T-cell (primary cell): ENCODE measurements around the gene ABCA5. TPM values are rescaled to one million over a fixed set of nuclear protein-coding genes. Genes with fewer than 3 reads are reported as not detected.

ENCODE experiments used
- ATAC-seq, 4 experiments: fragments of 200-7000 bp in 3 of 4; fragments of 150-1000 bp in 1 of 4; cut with Tn5 transposase; replicated peaks in 1 of 4; 1 replicate in 3 of 4; 2 replicates in 1 of 4; pipeline ENCODE4 v1.10.0; 2021; ENCODE audit warnings: moderate library complexity in 3 of 4, mild to moderate bottlenecking in 2 of 4, moderate number of reproducible peaks in 1 of 4
- CTCF ChIA-PET, 2 donors: fragments of 300-600 bp; sonication (Branson Sonifier 250); formaldehyde crosslinking; loops; one replicate each; lab custom pipeline; 2022; ENCODE audit warnings: antibody characterized with exemption in 2 of 2; lab: Charles Lee
- POLR2A ChIA-PET, 2 donors: fragments of 300-600 bp; sonication (Branson Sonifier 250); formaldehyde crosslinking; loops; one replicate each; lab custom pipeline; 2022; ENCODE audit warnings: antibody characterized with exemption in 2 of 2; lab: Charles Lee
- DNase-seq, 35 experiments: peaks; one replicate each; pipeline versions ENCODE4 v3.0.0 to v3.0.0-alpha.2; 2013 to 2023
- H3K27ac ChIP-seq: one replicate; pipeline ENCODE4 v1.5.1; 2013; ENCODE audit warnings: low read length
- H3K27me3 ChIP-seq, 2 experiments: replicated peaks in 1 of 2; 1 replicate in 1 of 2; 2 replicates in 1 of 2; pipeline versions ENCODE4 v1.6.1 to v1.7.0; 2013; ENCODE audit warnings: low read length in 1 of 2, mixed read lengths in 1 of 2; ENCODE audit not compliant: control insufficient read depth in 2 of 2, insufficient read depth in 2 of 2; ENCODE audit errors: extremely low read depth in 1 of 2
- H3K36me3 ChIP-seq, 2 donors: 1 replicate in 1 of 2; 2 replicates in 1 of 2; pipeline versions ENCODE4 v1.6.1 to v1.7.0; 2013; ENCODE audit warnings: low read length in 1 of 2; ENCODE audit not compliant: control insufficient read depth in 2 of 2, insufficient read depth in 1 of 2; ENCODE audit errors: extremely low read depth in 1 of 2
- H3K4me1 ChIP-seq, 2 experiments: 1 replicate in 1 of 2; 2 replicates in 1 of 2; pipeline versions ENCODE4 v1.6.1 to v1.7.0; 2013; ENCODE audit warnings: low read length in 2 of 2, mixed read lengths in 1 of 2; ENCODE audit not compliant: insufficient read depth in 2 of 2, control insufficient read depth in 1 of 2; ENCODE audit errors: extremely low read depth in 1 of 2
- H3K4me3 ChIP-seq, 2 donors: 1 replicate in 1 of 2; 2 replicates in 1 of 2; pipeline versions ENCODE4 v1.5.1 to v1.7.0; 2013; ENCODE audit warnings: mild to moderate bottlenecking in 2 of 2, low read length in 1 of 2, moderate library complexity in 1 of 2; ENCODE audit not compliant: control insufficient read depth in 1 of 2; ENCODE audit errors: extremely low read depth in 1 of 2
- H3K9me3 ChIP-seq: 2 replicates; pipeline ENCODE4 v1.7.0; 2013
- H3K27ac Mint-ChIP-seq, 2 donors: one replicate each; pipeline ENCODE4 v1.8.0; 2020 to 2021; ENCODE audit warnings: mild to moderate bottlenecking in 2 of 2, mixed read lengths in 2 of 2
- H3K27me3 Mint-ChIP-seq, 2 donors: one replicate each; pipeline ENCODE4 v1.8.0; 2021 to 2022; ENCODE audit warnings: mixed read lengths in 2 of 2
- H3K36me3 Mint-ChIP-seq: one replicate; pipeline ENCODE4 v1.8.0; 2021; ENCODE audit warnings: mixed read lengths
- H3K4me1 Mint-ChIP-seq, 3 donors: one replicate each; pipeline ENCODE4 v1.8.0; 2020 to 2022; ENCODE audit warnings: mixed read lengths in 3 of 3, mild to moderate bottlenecking in 1 of 3
- H3K4me3 Mint-ChIP-seq, 3 donors: one replicate each; pipeline ENCODE4 v1.8.0; 2020 to 2022; ENCODE audit warnings: mild to moderate bottlenecking in 3 of 3, mixed read lengths in 3 of 3, moderate library complexity in 3 of 3
- H3K9me3 Mint-ChIP-seq, 3 donors: one replicate each; pipeline ENCODE4 v1.8.0; 2020 to 2022; ENCODE audit warnings: mixed read lengths in 3 of 3
- WGBS: methylation state at CpG from one replicate; pipeline ENCODE4 v1.1.5; 2013; ENCODE audit warnings: missing lambda C conversion rate; ENCODE audit not compliant: insufficient coverage; 5-methylcytosine and 5-hydroxymethylcytosine counted together
- total RNA-seq, 35 experiments: library from RNA in 6 of 35; stranded (reverse) in 6 of 35; fragments of 120-200 nt in 1 of 35; gene quantifications; one replicate each; pipeline versions ENCODE4 v1.2.1 to v1.2.4 and lab custom pipeline; 2013 to 2026

ABCA5 gene
- total RNA-seq, 5 donors from 2014 or later (not counting 1 experiment from before 2014, with no cell fraction given), result 31.9 to 45.2 (median 42.7) TPM

GRCh38 chr17:69320210-69320907, 6.6 kb downstream of the ABCA5 start:
- H3K36me3 Mint-ChIP-seq, result peaks cover 16% of the 10 kb centered on the region
- no peak for ATAC-seq
- H3K27ac ChIP-seq, result no peak overlapping the region
- H3K9me3 ChIP-seq, result no peaks in the 10 kb centered on the region
- H3K4me1 ChIP-seq, result no peaks in the 10 kb centered on the region
- no peak overlapping the region for H3K4me3 Mint-ChIP-seq
- CTCF ChIA-PET, result no interaction called here
- no peak overlapping the region for H3K27ac Mint-ChIP-seq
- H3K4me1 Mint-ChIP-seq, result peaks cover 15 to 43% (median 23%) of the 10 kb centered on the region in 3 donors
- H3K27me3 Mint-ChIP-seq, result no peaks in the 10 kb centered on the region
- POLR2A ChIA-PET, result interaction anchor here in 1 of 2 donors (0.7 kb wide), 1 partner anchor 71 kb away, joined by 4 read pairs; no protein-coding TSS in a partner anchor
- H3K36me3 ChIP-seq, result peaks cover 0 to 2% of the 10 kb centered on the region in 2 donors
- H3K4me3 ChIP-seq, result no peak overlapping the region
- no peak for DNase-seq
- no CpG with 5 or more reads among the region's 5 CpGs for WGBS
- no peaks in the 10 kb centered on the region for H3K27me3 ChIP-seq
- H3K9me3 Mint-ChIP-seq, result no peaks in the 10 kb centered on the region

- H3K27me3 Mint-ChIP-seq, result no peaks in the 10 kb centered on the region
- peaks cover 0 to 2% of the 10 kb centered on the region in 2 donors for H3K36me3 ChIP-seq
- H3K4me3 Mint-ChIP-seq, result no peak overlapping the region
- POLR2A ChIA-PET, result no interaction called here
- H3K4me1 Mint-ChIP-seq, result peaks cover 7 to 31% (median 12%) of the 10 kb centered on the region in 3 donors
- WGBS, result no CpG with 5 or more reads among the region's 1 CpG
- H3K27ac Mint-ChIP-seq, result no peak overlapping the region
- H3K4me1 ChIP-seq, result no peaks in the 10 kb centered on the region
- H3K4me3 ChIP-seq, result no peak overlapping the region
- H3K36me3 Mint-ChIP-seq, result peaks cover 16% of the 10 kb centered on the region
- no peaks in the 10 kb centered on the region for H3K9me3 Mint-ChIP-seq
- DNase-seq (no peak), ATAC-seq (no peak)
- H3K27ac ChIP-seq, result no peak overlapping the region
- CTCF ChIA-PET, result interaction anchor here in 1 of 2 donors (1.2 kb wide), 1 partner anchor 97 kb away, joined by 3 read pairs; no protein-coding TSS in a partner anchor
- H3K9me3 ChIP-seq, result no peaks in the 10 kb centered on the region
- no peaks in the 10 kb centered on the region for H3K27me3 ChIP-seq
Observed at GRCh38 chr17:69317625-69318024, 9.3 kb downstream of the ABCA5 start.

GRCh38 chr17:69314246-69315065, 12.5 kb downstream of the ABCA5 start:
- DNase-seq (no peak), ATAC-seq (no peak)
- peaks cover 17% of the 10 kb centered on the region for H3K36me3 Mint-ChIP-seq
- no peak overlapping the region for H3K4me3 ChIP-seq
- peaks cover 0 to 4% of the 10 kb centered on the region in 2 donors for H3K36me3 ChIP-seq
- H3K9me3 ChIP-seq, result no peaks in the 10 kb centered on the region
- H3K4me1 ChIP-seq, result no peaks in the 10 kb centered on the region
- H3K9me3 Mint-ChIP-seq, result no peaks in the 10 kb centered on the region
- no peak overlapping the region for H3K27ac Mint-ChIP-seq
- peaks cover 0 to 21% (median 8%) of the 10 kb centered on the region in 3 donors for H3K4me1 Mint-ChIP-seq
- WGBS, result 100% methylated on average over 3 of the region's 6 CpGs
- no peak overlapping the region for H3K4me3 Mint-ChIP-seq
- H3K27me3 Mint-ChIP-seq, result no peaks in the 10 kb centered on the region
- CTCF ChIA-PET, result interaction anchor here in 1 of 2 donors (1.0 kb wide), 1 partner anchor 12 kb away, joined by 4 read pairs; no protein-coding TSS in a partner anchor
- no peak overlapping the region for H3K27ac ChIP-seq
- no peaks in the 10 kb centered on the region for H3K27me3 ChIP-seq
- POLR2A ChIA-PET, result interaction anchor here in 1 of 2 donors (0.6 to 1.0 kb wide), 3 partner anchors 10 to 83 kb away, joined by 3 to 5 read pairs (median 3); no protein-coding TSS in a partner anchor

- Histone ChIP-seq H3K4me3 (no peak overlapping the region), H3K9me3 (no peaks in the 10 kb centered on the region), H3K4me1 (no peaks in the 10 kb centered on the region), H3K36me3 (peaks cover 0 to 5% of the 10 kb centered on the region in 2 donors), H3K27me3 (no peaks in the 10 kb centered on the region), H3K27ac (no peak overlapping the region)
- ATAC-seq, result no peak
- H3K4me3 Mint-ChIP-seq, result no peak overlapping the region
- H3K36me3 Mint-ChIP-seq, result peaks cover 30% of the 10 kb centered on the region
- H3K9me3 Mint-ChIP-seq, result no peaks in the 10 kb centered on the region
- H3K4me1 Mint-ChIP-seq, result no peaks in the 10 kb centered on the region
- no peak for DNase-seq
- CTCF ChIA-PET, result interaction anchor here in 1 of 2 donors (0.7 kb wide), 1 partner anchor 14 kb away, joined by 3 read pairs; no protein-coding TSS in a partner anchor
- POLR2A ChIA-PET, result no interaction called here
- H3K27ac Mint-ChIP-seq, result no peak overlapping the region
- WGBS, result 100% methylated on average over 1 of the region's 2 CpGs
- no peaks in the 10 kb centered on the region for H3K27me3 Mint-ChIP-seq
Observed at GRCh38 chr17:69305177-69305576, 21.8 kb downstream of the ABCA5 start.

GRCh38 chr17:69302682-69303081, 24.3 kb downstream of the ABCA5 start:
- H3K36me3 Mint-ChIP-seq, result peaks cover 31% of the 10 kb centered on the region
- H3K4me3 ChIP-seq, result no peak overlapping the region
- H3K9me3 Mint-ChIP-seq, result peaks cover 0 to 11% (median 0%) of the 10 kb centered on the region in 3 donors
- ChIA-PET POLR2A (no interaction called here), CTCF (no interaction called here)
- H3K4me1 Mint-ChIP-seq, result peaks cover 0 to 6% (median 0%) of the 10 kb centered on the region in 3 donors
- no peaks in the 10 kb centered on the region for H3K4me1 ChIP-seq
- ATAC-seq (no peak), DNase-seq (no peak)
- H3K27ac Mint-ChIP-seq, result no peak overlapping the region
- no peaks in the 10 kb centered on the region for H3K9me3 ChIP-seq
- WGBS, result no CpG with 5 or more reads among the region's 1 CpG
- no peaks in the 10 kb centered on the region for H3K36me3 ChIP-seq
- H3K4me3 Mint-ChIP-seq, result no peak overlapping the region
- no peak overlapping the region for H3K27ac ChIP-seq
- no peaks in the 10 kb centered on the region for H3K27me3 ChIP-seq
- H3K27me3 Mint-ChIP-seq, result no peaks in the 10 kb centered on the region

- Mint-ChIP-seq H3K4me1 (peaks cover 0 to 6% (median 0%) of the 10 kb centered on the region in 3 donors), H3K36me3 (peaks cover 36% of the 10 kb centered on the region), H3K4me3 (no peak overlapping the region), H3K27ac (no peak overlapping the region), H3K9me3 (peaks cover 0 to 13% (median 3%) of the 10 kb centered on the region in 3 donors), H3K27me3 (no peaks in the 10 kb centered on the region)
- no peaks in the 10 kb centered on the region for H3K9me3 ChIP-seq
- no peaks in the 10 kb centered on the region for H3K27me3 ChIP-seq
- no peak overlapping the region for H3K27ac ChIP-seq
- H3K4me3 ChIP-seq, result no peak overlapping the region
- no peaks in the 10 kb centered on the region for H3K36me3 ChIP-seq
- ATAC-seq (no peak), DNase-seq (no peak)
- CTCF ChIA-PET, result no interaction called here
- no CpG with 5 or more reads among the region's 3 CpGs for WGBS
- POLR2A ChIA-PET, result no interaction called here
- H3K4me1 ChIP-seq, result no peaks in the 10 kb centered on the region
Observed at GRCh38 chr17:69300222-69300621, 26.7 kb downstream of the ABCA5 start.
